Epithelial cell of proximal tubule (primary cell): ENCODE results near the gene FGD4. TPM values are rescaled to one million over a fixed set of nuclear protein-coding genes. Genes with fewer than 3 reads are reported as not detected.

Source experiments
- DNase-seq: peaks from one replicate; pipeline ENCODE4 v3.0.0-alpha.2; 2011; ENCODE audit warnings: low read depth
- H3K4me3 ChIP-seq: 2 replicates; pipeline ENCODE4 v1.5.1; 2011; ENCODE audit warnings: low read depth, mild to moderate bottlenecking, low read length
- CTCF ChIP-seq: conservative IDR thresholded peaks from 2 replicates; pipeline ENCODE4 v1.5.1; 2012; ENCODE audit warnings: low read depth, mild to moderate bottlenecking, low read length
- total RNA-seq: library from RNA; depleted of rRNA; stranded (reverse); fragments of >200 nt; gene quantifications from 2 replicates; pipeline ENCODE4 v1.2.3, GENCODE V29; 2015

Gene FGD4
- total RNA-seq, 1 donor from 2014 or later: 19.9 TPM

- H3K4me3 ChIP-seq: no peak overlapping the region
- TF ChIP-seq CTCF: no peak
- no peak for DNase-seq
Observed at GRCh38 chr12:32420356-32420755, 21.0 kb downstream of the FGD4 start.

DNA sequence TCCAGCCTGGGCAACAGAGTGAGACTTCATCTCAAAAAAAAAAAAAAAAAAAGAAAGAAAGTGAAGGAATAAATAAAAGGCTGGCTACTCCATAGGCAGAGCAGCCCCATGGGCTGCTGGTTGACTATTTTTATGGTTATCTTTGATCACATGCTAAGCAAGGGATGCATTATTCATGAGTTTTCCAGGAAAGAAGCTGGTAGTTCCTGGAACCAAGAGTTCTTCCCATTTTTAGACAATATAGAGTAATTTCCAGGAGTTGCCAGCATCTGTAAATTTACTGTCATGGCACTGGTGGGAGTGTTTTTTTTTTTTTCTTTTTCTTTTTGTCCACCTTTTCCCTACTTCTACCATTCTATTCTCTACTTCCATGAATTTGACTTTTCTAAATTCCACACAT, 24.2 kb downstream of the FGD4 start:
- TF ChIP-seq CTCF: no peak
- no peak for DNase-seq

GRCh38 chr12:32431025-32431424, 31.7 kb downstream of the FGD4 start:
- no peak overlapping the region for H3K4me3 ChIP-seq
- no peak for TF ChIP-seq CTCF
- DNase-seq: no peak

More for the DNA sequence above, 24.2 kb downstream of the FGD4 start:
- no peak overlapping the region for H3K4me3 ChIP-seq

- no peak overlapping the region for H3K4me3 ChIP-seq
- no peak for TF ChIP-seq CTCF
- DNase-seq: no peak
Observed at GRCh38 chr12:32435921-32436705, 36.8 kb downstream of the FGD4 start.

- peak; percentile 97 for DNase-seq
- TF ChIP-seq CTCF: no peak
- H3K4me3 ChIP-seq: no peak overlapping the region
Observed at GRCh38 chr12:32437095-32437515, 37.7 kb downstream of the FGD4 start.

GRCh38 chr12:32440120-32440865, 40.9 kb downstream of the FGD4 start:
- no peak for TF ChIP-seq CTCF
- DNase-seq: no peak
- no peak overlapping the region for H3K4me3 ChIP-seq
